HCT116 (cell line): ENCODE data around the gene IMMT. TPM values are rescaled to one million over a fixed set of nuclear protein-coding genes. Genes with fewer than 3 reads are reported as not detected.

ENCODE experiments used
- ATAC-seq: fragments of 200-7000 bp; cut with Tn5 transposase; 2 replicates; pipeline ENCODE4 v1.9.1; 2020; ENCODE audit warnings: mild to moderate bottlenecking, moderate library complexity
- BruUV-seq: library from RNA; stranded (reverse); fragments of 400-500 nt; replicated peaks from 2 replicates; lab custom pipeline; 2021; lab: Mats Ljungman, UMichigan
- CTCF ChIA-PET: fragments of 300-600 bp; sonication (Branson Sonifier 250); formaldehyde crosslinking; loops from one replicate; lab custom pipeline; 2021; ENCODE audit warnings: antibody characterized with exemption; lab: Charles Lee
- POLR2A ChIA-PET: fragments of 300-600, 350-600 bp; sonication (Branson Sonifier 250); formaldehyde crosslinking; loops from one replicate; lab custom pipeline; 2021; ENCODE audit warnings: antibody characterized with exemption; lab: Charles Lee
- RAD21 ChIA-PET, 2 experiments: fragments of 300-600 bp; sonication (Branson Sonifier 250); formaldehyde crosslinking; loops; one replicate each; lab custom pipeline; 2023; ENCODE audit warnings: low total read pairs in 2 of 2; ENCODE audit not compliant: uncharacterized antibody in 2 of 2, unreplicated experiment in 2 of 2, low non-redundant PET in 1 of 2; lab: Charles Lee
- DNase-seq: peaks from one replicate; pipeline ENCODE4 v3.0.0-alpha.2; 2010; ENCODE audit warnings: low read depth, low spot score
- H2AFZ ChIP-seq: fragments of 200-600 bp; shearing (Covaris generic), sonication (generic); 2 replicates; pipeline ENCODE4 v1.6.1; 2017; ENCODE audit warnings: low read depth, mixed run types, mixed read lengths, antibody characterized with exemption, low read length; ENCODE audit not compliant: poor library complexity, severe bottlenecking
- H3K27ac ChIP-seq: 2 replicates; pipeline ENCODE4 v1.5.1; 2012; ENCODE audit warnings: low read depth, low read length
- H3K27me3 ChIP-seq: fragments of 200-600 bp; sonication (generic); 2 replicates; pipeline ENCODE4 v1.6.1; 2016; ENCODE audit warnings: mixed run types, low read length, mixed read lengths; ENCODE audit not compliant: insufficient read depth
- H3K36me3 ChIP-seq, 2 experiments: fragments of 200-500 bp in 1 of 2; fragments of 200-600 bp in 1 of 2; sonication (Bioruptor generic) in 1 of 2; sonication (generic) in 1 of 2; 2 replicates each; pipeline versions ENCODE4 v1.5.1 to v1.6.1; 2014 to 2016; ENCODE audit warnings: low read length in 2 of 2, inconsistent platforms in 1 of 2, mixed read lengths in 1 of 2, mixed run types in 1 of 2; ENCODE audit not compliant: insufficient read depth in 2 of 2, control insufficient read depth in 1 of 2
- H3K4me1 ChIP-seq, 2 experiments: fragments of 200-600 bp in 1 of 2; sonication (generic) in 1 of 2; 2 replicates each; pipeline versions ENCODE4 v1.5.1 to v1.6.1; 2012 to 2017; ENCODE audit warnings: low read length in 2 of 2, inconsistent platforms in 1 of 2, mild to moderate bottlenecking in 1 of 2, mixed read lengths in 1 of 2, mixed run types in 1 of 2, moderate library complexity in 1 of 2; ENCODE audit not compliant: insufficient read depth in 2 of 2, control insufficient read depth in 1 of 2
- H3K4me2 ChIP-seq: fragments of 200-600 bp; sonication (generic); 2 replicates; pipeline ENCODE4 v1.6.1; 2017; ENCODE audit warnings: mixed run types, low read length, mixed read lengths
- H3K4me3 ChIP-seq, 2 experiments: fragments of 200-600 bp in 1 of 2; sonication (generic) in 1 of 2; replicated peaks in 1 of 2; 2 replicates each; pipeline ENCODE4 v1.5.1; 2011 to 2016; ENCODE audit warnings: low read length in 2 of 2, control low read depth in 1 of 2, low read depth in 1 of 2, mild to moderate bottlenecking in 1 of 2, mixed read lengths in 1 of 2, mixed run types in 1 of 2
- H3K79me2 ChIP-seq: fragments of 200-600 bp; sonication (generic); 2 replicates; pipeline ENCODE4 v1.6.1; 2017; ENCODE audit warnings: mild to moderate bottlenecking, mixed run types, low read length, moderate library complexity, mixed read lengths; ENCODE audit not compliant: insufficient read depth
- H3K9ac ChIP-seq: fragments of 200-600 bp; sonication (generic); 2 replicates; pipeline ENCODE4 v1.6.1; 2016; ENCODE audit warnings: low read length, mixed read lengths
- H3K9me2 ChIP-seq: fragments of 200-600 bp; sonication (generic), shearing (Covaris generic); 2 replicates; pipeline ENCODE4 v1.6.1; 2017; ENCODE audit warnings: mixed run types, mild to moderate bottlenecking, moderate library complexity; ENCODE audit not compliant: insufficient read depth
- H3K9me3 ChIP-seq, 2 experiments: fragments of 200-500 bp in 1 of 2; fragments of 200-600 bp in 1 of 2; sonication (Bioruptor generic) in 1 of 2; sonication (generic) in 1 of 2; 2 replicates each; pipeline ENCODE4 v1.6.1; 2014 to 2017; ENCODE audit warnings: low read length in 2 of 2, mixed read lengths in 2 of 2, inconsistent platforms in 1 of 2, low read depth in 1 of 2, mild to moderate bottlenecking in 1 of 2, mixed run types in 1 of 2, moderate library complexity in 1 of 2; ENCODE audit not compliant: control insufficient read depth in 1 of 2, insufficient read depth in 1 of 2
- H4K20me1 ChIP-seq: fragments of 200-600 bp; sonication (generic), shearing (Covaris generic); 2 replicates; pipeline ENCODE4 v1.6.1; 2017; ENCODE audit warnings: mixed run types, mild to moderate bottlenecking, moderate library complexity; ENCODE audit not compliant: insufficient read depth
- ATF3 ChIP-seq: IDR thresholded peaks from 2 replicates; pipeline ENCODE4 v1.6.1; 2012
- CEBPB ChIP-seq: IDR thresholded peaks from 2 replicates; pipeline ENCODE4 v1.6.1; 2012; ENCODE audit warnings: low read depth
- EZH2 ChIP-seq: fragments of 200-600 bp; sonication (generic); IDR thresholded peaks from 2 replicates; pipeline ENCODE4 v1.6.1; 2017; ENCODE audit warnings: antibody characterized with exemption, mixed run types
- ZBTB33 ChIP-seq: IDR thresholded peaks from 2 replicates; pipeline ENCODE4 v1.6.1; 2011; ENCODE audit warnings: mild to moderate bottlenecking, low read length, moderate library complexity; ENCODE audit not compliant: insufficient replicate concordance; ENCODE audit errors: extremely low read depth
- ZFX ChIP-seq: fragments of 450-650 bp; IDR thresholded peaks from 2 replicates; pipeline ENCODE4 v1.6.1; 2017
- ZNF274 ChIP-seq: fragments of 200-500 bp; sonication (Bioruptor generic); IDR thresholded peaks from 2 replicates; pipeline ENCODE4 v1.6.1; 2014; ENCODE audit warnings: mild to moderate bottlenecking, low read depth, low read length, inconsistent platforms
- intact Hi-C: fragments of 100-400 bp; cut with micrococcal nuclease; formaldehyde crosslinking; loops from 2 replicates; pipeline ENCODE4 v1.10.0; 2022
- total RNA-seq: library from RNA; stranded (reverse); gene quantifications from one replicate; pipeline ENCODE4 v1.2.1, GENCODE V29; 2021; ENCODE audit not compliant: unreplicated experiment

The IMMT gene
- total RNA-seq, 1 experiment from 2014 or later: 125 TPM

GRCh38 chr2:86202336-86202692 is 7.1 kb upstream of the IMMT start:
- ChIA-PET POLR2A (no interaction called here), CTCF (no interaction called here), RAD21 (no interaction called here)

More at GRCh38 chr2:86202336-86202692, 7.1 kb upstream of the IMMT start:
- TF ChIP-seq ZFX (no peak), EZH2 (no peak), CEBPB (no peak), ATF3 (no peak), ZNF274 (no peak), ZBTB33 (no peak)
- Histone ChIP-seq H3K9me2 (no peaks in the 10 kb centered on the region), H4K20me1 (no peaks in the 10 kb centered on the region), H3K4me2 (no peak overlapping the region), H3K4me3 (no peak overlapping the region), H3K4me1 (peaks cover 6 to 17% of the 10 kb centered on the region in 2 experiments; a peak in 2 of 4 replicates), H2AFZ (no peak overlapping the region), H3K9me3 (no peaks in the 10 kb centered on the region), H3K27me3 (no peaks in the 10 kb centered on the region), H3K27ac (no peak overlapping the region), H3K36me3 (peaks cover 8 to 10% of the 10 kb centered on the region in 2 experiments; a peak in 3 of 4 replicates), H3K79me2 (peaks cover 65% of the 10 kb centered on the region), H3K9ac (no peak overlapping the region)
- no peak for ATAC-seq
- intact Hi-C loops: no loop called here
- no peak for DNase-seq
- BruUV-seq: no TSS peak
